HG03066 (cell line): ENCODE data around the gene ADAT3.
A peak's percentile ranks its signal among the peaks of the same experiment; 100 is the strongest.

Source experiments
- ATAC-seq: cut with Tn5 transposase; IDR thresholded peaks from one replicate; pipeline ENCODE4 v1.9.1; 2021; ENCODE audit warnings: low read depth; ENCODE audit not compliant: unreplicated experiment

The ADAT3 gene

GRCh38 chr19:1936430-1936829 is 31.2 kb downstream of the ADAT3 start:
- no peak for ATAC-seq

- ATAC-seq: no peak
These were observed 31.9 kb downstream of the ADAT3 start for GRCh38 chr19:1936916-1937610.

GRCh38 chr19:1938071-1938470 is 32.9 kb downstream of the ADAT3 start:
- ATAC-seq: no peak

- peak; percentile 52 for ATAC-seq
These were observed 36.2 kb downstream of the ADAT3 start, which contains the start of gene CSNK1G2 for GRCh38 chr19:1941146-1942077. TSS of gene CSNK1G2 (plus strand) at chr19:1941172. CDS start at chr19:1969773, 28,601 bp downstream.

GRCh38 chr19:1942078-1942933 is 37.1 kb downstream of the ADAT3 start:
- ATAC-seq: no peak

GRCh38 chr19:1942934-1943555 is 37.8 kb downstream of the ADAT3 start:
- ATAC-seq: no peak

- ATAC-seq: no peak
These were observed 38.5 kb downstream of the ADAT3 start for GRCh38 chr19:1943661-1944087.

- no peak for ATAC-seq
These were observed 39.1 kb downstream of the ADAT3 start for GRCh38 chr19:1944088-1944915.

GRCh38 chr19:1944916-1945561 is 39.8 kb downstream of the ADAT3 start:
- no peak for ATAC-seq

GRCh38 chr19:1945899-1946298 is 40.7 kb downstream of the ADAT3 start:
- no peak for ATAC-seq

GRCh38 chr19:1947651-1948209 is 42.5 kb downstream of the ADAT3 start:
- no peak for ATAC-seq

- no peak for ATAC-seq
These were observed 44.3 kb downstream of the ADAT3 start for GRCh38 chr19:1949304-1950101.

- ATAC-seq: no peak
These were observed 45.4 kb downstream of the ADAT3 start for GRCh38 chr19:1950640-1951039.

- ATAC-seq: no peak
These were observed 47.4 kb downstream of the ADAT3 start for GRCh38 chr19:1952635-1953034.

GRCh38 chr19:1953037-1953436 is 47.8 kb downstream of the ADAT3 start:
- no peak for ATAC-seq

- ATAC-seq: no peak
These were observed 48.4 kb downstream of the ADAT3 start for GRCh38 chr19:1953441-1954094.

GRCh38 chr19:1954532-1954933 is 49.3 kb downstream of the ADAT3 start:
- ATAC-seq: no peak
